Smooth muscle cell of the umbilical artery (primary cell): Measurements from ENCODE around the gene ODAM. TPM values are rescaled to one million over a fixed set of nuclear protein-coding genes. Genes with fewer than 3 reads are reported as not detected.

Experiments used
- total RNA-seq: library from RNA; depleted of rRNA; stranded (reverse); fragments of >200 nt; gene quantifications from 2 replicates; pipeline ENCODE4 v1.2.3, GENCODE V29; 2014

Gene ODAM
- 0.42 TPM in 1 of 2 replicates, not detected in the other for total RNA-seq

GRCh38 chr4:70195425-70195824 is at the start of gene ODAM:
Gene ODAM, plus strand, starts transcription at chr4:70195725. Its CDS starts 819 bp downstream, at chr4:70196544.

GRCh38 chr4:70153937-70154336 is 41.6 kb upstream of the ODAM start, which contains the start of gene PRR27:
Gene PRR27, plus strand, starts transcription at chr4:70154237. Its CDS starts 139 bp downstream, at chr4:70154376.

DNA sequence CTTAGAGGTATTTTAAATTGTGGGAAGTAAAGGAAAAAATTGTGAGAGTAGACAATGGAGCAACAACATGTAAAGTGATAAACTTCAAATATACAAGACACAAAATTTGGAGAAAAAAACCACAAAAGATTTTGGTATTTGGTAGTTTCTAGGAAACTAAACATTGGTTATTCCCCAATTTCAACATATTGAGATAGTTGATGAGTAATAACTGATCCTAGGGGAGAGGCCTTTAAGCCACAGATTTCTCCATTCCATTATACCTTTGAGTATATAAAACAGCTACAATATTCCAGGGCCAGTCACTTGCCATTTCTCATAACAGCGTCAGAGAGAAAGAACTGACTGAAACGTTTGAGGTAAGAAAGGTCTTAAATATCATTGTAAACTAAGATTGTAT is 30.3 kb downstream of the ODAM start, which contains the start of gene FDCSP:
Gene FDCSP (plus strand): TSS at position 301 of the 400 bp plus-strand sequence. CDS start 5,071 bp downstream, outside the sequence.

GRCh38 chr4:70242297-70242696 is 46.8 kb downstream of the ODAM start, which contains the start of gene CSN3:
Gene CSN3, plus strand, starts transcription at chr4:70242597. Its CDS starts 2,223 bp downstream, at chr4:70244820.

Other genes starting within 250 kb of the ODAM start
- gene CSN2, start 230.0 kb upstream of the ODAM start, total RNA-seq = not detected in 2 replicates
- gene STATH, start 199.8 kb upstream of the ODAM start, total RNA-seq = not detected in 2 replicates
- gene HTN3, start 167.3 kb upstream of the ODAM start, total RNA-seq = not detected in 2 replicates
- not detected in 2 replicates for gene HTN1, start 145.3 kb upstream of the ODAM start, total RNA-seq
- not detected in 2 replicates for gene PRR27, start 41.5 kb upstream of the ODAM start, total RNA-seq
- gene FDCSP, start 30.4 kb downstream of the ODAM start, total RNA-seq = 0.59 TPM in 1 of 2 replicates, not detected in the other
- gene CSN3, start 46.9 kb downstream of the ODAM start, total RNA-seq = not detected in 2 replicates
- not detected in 2 replicates for gene CABS1, start 139.3 kb downstream of the ODAM start, total RNA-seq
- gene SMR3A, start 165.0 kb downstream of the ODAM start, total RNA-seq = not detected in 2 replicates
- not detected in 2 replicates for gene SMR3B, start 187.4 kb downstream of the ODAM start, total RNA-seq
- gene OPRPN, start 202.2 kb downstream of the ODAM start, total RNA-seq = not detected in 2 replicates